UCSD-AML1 (cell line): ENCODE measurements around the gene EXOC3L1.
A peak's percentile ranks its signal among the peaks of the same experiment; 100 is the strongest.

Experiments
- DNase-seq: peaks from one replicate; lab custom pipeline; 2025; ENCODE audit not compliant: unreplicated experiment; lab: John Stamatoyannopoulos, UW

EXOC3L1 gene

GRCh38 chr16:67183627-67184452 is 6.1 kb downstream of the EXOC3L1 start, which contains the start of gene MATCAP1:
TSS of gene MATCAP1 (minus strand) at chr16:67183963. CDS start at chr16:67180610, 3,353 bp downstream.
- DNase-seq = peak; percentile 94

- DNase-seq = no peak
Observed at GRCh38 chr16:67183284-67183626, 6.7 kb downstream of the EXOC3L1 start.

- no peak for DNase-seq
Observed at GRCh38 chr16:67182288-67182687, 7.6 kb downstream of the EXOC3L1 start.

DNA sequence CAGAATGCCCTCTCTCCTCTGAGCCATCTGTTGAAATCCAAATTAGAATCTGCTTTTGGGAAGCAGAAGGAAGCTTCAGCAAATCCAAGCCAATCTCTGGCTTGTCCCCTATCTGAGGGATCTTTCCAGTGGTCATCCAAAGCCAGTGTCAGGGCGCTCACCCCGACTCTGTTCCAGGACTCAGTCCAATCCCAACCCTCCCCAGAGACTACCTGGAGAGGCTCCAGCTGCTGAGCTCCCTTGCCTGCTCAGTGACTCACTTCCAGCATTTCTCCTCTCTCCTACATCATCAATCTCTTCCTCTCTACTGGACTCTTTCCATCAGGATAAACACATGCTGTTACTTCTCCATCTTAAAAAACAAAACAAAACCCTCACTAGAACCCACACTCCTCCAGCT is 8.6 kb downstream of the EXOC3L1 start:
- no peak for DNase-seq

DNA sequence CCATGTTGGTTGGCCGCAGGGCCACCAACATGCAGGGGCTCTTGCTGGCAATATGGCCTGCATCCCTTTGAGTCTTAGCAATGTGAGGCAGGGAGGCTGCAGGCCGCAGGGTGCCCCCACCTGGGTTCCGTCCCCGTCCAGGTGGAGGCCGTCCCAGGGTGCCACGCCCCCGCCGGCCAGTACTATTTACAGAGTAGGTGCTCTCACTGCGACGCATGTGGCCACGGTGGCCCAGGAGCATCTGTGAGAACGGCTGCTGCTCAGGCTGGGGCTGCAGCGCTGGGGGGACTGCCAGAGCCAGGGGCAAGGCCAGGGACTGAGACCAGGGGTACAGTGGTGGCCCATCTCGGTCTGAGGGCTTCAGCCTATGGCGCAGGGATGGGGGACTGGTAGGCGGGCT is 9.8 kb downstream of the EXOC3L1 start:
- no peak for DNase-seq

- DNase-seq = peak; percentile 24
Observed at GRCh38 chr16:67179421-67180080, 10.4 kb downstream of the EXOC3L1 start.

DNA sequence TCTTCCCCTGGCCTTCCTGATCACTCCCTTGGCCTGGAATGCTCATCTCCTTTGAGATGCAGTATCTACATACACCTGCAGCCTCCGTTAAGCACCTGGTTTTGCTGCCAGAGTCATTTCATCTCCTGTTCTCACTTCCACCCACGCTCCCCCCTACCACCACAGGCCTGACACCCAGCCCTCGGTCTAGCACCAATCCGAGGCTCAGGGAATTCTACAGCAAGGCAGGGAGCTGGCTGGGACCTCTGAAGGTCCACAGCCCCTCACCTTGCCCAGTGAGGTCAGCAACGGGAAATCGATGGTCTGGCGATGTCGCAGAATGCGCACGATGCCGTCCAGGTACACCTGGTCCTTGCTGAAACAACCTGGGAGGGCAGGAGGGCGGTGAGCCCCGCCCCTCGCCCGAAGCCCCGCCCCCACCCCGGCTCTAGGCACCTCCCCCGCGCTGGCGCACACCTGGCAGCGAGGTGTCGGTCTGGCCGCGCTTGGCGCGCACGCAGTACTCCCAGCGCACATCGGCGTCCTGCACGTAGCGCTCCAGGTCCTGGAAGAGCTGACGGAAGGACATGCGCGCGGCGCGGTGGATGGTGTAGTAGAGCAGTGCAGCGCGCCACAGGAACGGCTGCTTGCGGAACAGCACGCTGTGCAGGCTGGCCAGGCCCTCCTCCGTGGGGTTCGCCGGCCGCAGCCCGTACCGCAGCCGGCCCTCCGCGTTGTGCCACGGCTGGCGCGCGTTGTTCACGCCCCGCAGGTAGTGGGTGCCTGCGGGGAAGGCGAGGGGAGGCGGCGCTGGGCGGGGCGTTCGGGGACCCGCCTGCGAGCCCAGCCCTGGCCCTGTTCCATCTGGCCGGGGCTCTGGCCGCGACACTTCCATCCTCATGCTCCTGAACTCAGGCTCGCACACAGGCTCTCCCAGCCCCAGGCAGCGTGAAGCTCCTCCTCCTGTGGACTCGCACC is 11.9 kb downstream of the EXOC3L1 start:
- DNase-seq = no peak

DNA sequence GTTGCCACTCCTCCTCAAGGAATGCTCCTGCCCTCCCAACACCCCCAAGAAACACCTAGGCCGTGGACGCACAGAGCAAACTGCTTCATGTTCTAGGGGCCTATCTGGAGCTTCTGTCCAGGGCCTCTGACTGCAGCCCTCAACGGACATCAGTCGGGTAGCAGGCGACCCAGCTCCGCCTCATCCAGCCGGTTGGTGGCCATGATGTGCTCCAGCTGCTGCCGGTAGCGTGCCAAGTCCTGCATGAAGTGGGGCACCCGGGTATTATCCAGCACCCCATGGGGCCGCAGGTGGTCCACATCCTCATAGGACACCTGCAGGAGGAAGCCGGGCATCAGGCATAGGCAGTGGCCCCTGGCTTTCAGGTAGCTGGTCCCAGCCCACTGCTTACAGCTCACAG is 13.3 kb downstream of the EXOC3L1 start:
- DNase-seq = no peak

- DNase-seq = no peak
Observed at GRCh38 chr16:67174706-67175231, 15.2 kb downstream of the EXOC3L1 start.

GRCh38 chr16:67173808-67174705 is 15.9 kb downstream of the EXOC3L1 start:
- DNase-seq = peak; percentile 73

DNA sequence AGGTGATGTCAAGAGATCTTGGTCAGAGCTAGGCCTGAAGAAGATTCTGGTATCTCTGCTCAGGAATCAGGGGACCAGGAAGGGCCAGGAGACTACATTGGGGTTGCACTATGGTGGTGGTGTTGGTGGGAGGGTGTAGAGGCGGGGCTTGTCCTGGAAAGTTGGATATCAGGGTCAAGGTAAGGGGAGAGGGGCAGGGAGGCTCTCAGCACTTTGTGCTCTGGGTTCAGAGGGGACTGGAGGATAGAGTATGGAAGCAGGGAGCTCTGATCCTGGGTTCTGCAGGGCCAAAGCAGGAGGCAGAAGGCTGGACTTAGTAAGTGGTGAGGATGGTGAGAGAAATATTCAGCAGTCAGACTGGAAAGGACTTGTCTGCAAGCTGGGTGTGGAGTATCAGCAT is 16.6 kb downstream of the EXOC3L1 start:
- DNase-seq = no peak

DNA sequence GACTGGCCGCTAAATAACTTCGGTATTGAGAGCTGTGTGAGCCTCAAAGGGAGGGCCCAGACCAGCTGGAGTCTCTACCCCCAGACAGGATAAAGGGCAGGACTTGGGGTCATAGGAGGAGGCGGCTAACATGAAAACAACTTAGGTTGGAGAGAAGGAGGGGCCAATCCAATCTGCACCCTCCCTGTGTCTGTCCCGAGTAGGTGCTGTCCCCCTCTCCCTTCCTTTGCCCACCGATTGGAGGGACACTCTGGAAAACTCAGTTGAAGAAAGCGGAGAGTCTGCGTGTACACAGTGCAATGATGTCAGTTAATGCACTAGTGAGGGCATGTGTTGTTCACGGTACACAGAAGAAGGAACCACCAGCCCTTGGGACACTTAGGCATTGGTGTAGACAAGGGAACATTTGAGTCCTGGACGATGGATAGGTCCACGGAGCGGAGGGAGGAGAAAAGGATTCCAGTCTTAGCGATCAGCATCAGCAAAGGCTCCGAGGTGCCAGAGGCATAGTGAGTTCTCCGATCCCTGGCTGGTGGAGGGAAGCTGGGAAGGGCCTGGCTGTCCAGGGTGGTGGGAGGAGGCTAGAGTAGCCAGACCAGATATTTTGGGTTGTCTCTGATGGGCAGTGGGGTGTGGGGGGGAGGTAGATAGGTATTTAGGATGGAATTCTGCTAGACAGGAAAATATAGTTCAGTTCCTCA is 18.8 kb downstream of the EXOC3L1 start:
- no peak for DNase-seq

GRCh38 chr16:67170168-67170948 is 19.6 kb downstream of the EXOC3L1 start, which contains the start of gene NOL3:
TSS of gene NOL3 (plus strand) at chr16:67170538.
- DNase-seq = peak; percentile 83

DNA sequence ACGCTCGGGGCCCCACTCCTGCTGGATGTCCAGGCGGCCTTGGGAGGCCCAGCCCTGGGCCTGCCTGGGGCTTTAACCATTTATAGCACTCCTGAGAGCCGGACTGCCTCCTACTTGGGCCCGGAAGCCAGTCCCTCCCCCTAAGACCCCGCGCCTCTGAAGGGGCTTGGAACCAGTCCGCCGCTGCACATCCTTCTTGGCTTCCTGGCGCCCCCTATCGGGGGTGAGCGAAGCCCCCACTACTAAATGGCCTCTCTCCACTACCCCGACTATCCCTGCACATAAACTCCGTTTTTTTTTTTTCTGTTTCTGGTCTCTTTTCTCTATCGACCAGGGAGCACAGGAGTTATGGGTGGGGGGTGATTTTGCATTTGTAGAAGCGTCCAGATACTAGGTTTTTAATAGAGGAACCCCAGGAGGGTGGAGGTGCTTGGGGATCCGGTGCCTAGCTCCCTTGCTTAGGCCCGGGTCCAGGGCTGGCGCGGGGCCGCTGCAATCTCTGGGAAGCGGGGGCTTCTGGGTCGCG is 20.2 kb downstream of the EXOC3L1 start:
- DNase-seq = peak; percentile 38

GRCh38 chr16:67169011-67169451 is 20.9 kb downstream of the EXOC3L1 start:
- DNase-seq = no peak

DNA sequence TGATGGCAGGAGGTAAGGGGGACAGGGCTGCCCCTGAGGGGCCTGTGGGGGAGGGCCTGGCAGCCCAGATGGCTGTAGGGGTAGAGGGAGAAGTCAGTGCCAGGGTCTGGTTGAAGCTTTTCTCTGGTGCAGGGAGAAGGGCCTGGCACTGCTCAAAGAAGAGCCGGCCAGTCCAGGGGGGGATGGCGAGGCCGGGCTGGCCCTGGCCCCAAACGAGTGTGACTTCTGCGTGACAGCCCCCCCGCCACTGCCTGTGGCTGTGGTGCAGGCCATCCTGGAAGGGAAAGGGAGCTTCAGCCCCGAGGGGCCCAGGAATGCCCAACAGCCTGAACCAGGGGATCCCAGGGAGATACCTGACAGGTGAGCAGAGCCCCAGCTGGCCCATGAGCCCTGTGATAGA is 22.3 kb downstream of the EXOC3L1 start:
- DNase-seq = no peak

DNA sequence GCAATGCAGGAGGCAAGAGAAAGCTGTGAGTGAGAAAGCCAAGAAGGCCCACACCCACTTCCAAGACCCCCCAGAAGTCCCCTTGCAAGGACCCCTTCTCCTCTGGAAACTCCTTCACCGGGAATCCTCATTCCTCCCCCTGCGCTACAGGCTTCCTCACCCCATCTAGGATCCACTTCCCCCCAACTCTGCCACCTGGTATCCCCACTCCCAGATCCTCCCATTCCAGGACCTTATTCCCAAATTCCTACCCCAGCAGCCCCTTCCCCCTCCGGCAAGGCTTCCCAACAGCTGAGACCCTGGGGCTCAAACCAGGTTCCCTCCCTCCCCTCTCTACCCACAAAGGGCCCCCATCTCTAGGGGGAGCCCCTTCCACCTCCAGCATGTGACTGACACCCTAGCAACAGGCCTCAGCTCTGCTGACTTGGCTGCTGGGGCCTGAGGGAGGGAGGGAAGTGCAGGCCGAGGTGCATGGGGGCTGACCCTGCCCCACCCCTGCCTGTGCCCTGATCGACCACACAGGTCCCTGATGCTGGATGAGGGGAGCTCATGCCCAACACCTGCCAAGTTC is 23.3 kb downstream of the EXOC3L1 start:
- no peak for DNase-seq

DNA sequence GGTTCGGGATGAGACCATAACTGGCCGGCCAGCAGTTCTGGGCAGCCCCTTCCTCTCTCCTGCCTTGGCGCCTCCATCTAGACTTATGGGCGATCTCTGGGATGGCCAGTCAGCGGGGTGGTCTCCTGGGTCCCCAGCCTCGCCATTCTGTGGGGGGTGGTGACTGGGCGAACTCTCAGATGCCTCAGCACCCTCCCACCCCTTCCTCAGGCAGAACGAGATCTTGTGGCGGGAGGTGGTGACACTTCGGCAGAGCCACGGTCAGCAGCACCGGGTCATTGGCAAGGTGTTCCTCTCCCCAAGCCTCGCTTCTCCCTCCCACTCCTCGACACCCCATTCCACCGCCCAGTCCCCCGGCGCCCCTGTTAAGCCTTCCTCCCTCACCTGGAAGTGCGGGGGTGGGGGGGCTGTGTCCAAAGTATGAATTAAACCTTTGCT is 23.8 kb downstream of the EXOC3L1 start:
- no peak for DNase-seq
